ENCODE measurements around the gene SRBD1.
A peak's percentile ranks its signal among the peaks of the same experiment; 100 is the strongest.

Gene SRBD1

GRCh38 chr2:45345331-45346234, 265.5 kb downstream of the SRBD1 start:
- TF ChIP-seq, protein P1, sequence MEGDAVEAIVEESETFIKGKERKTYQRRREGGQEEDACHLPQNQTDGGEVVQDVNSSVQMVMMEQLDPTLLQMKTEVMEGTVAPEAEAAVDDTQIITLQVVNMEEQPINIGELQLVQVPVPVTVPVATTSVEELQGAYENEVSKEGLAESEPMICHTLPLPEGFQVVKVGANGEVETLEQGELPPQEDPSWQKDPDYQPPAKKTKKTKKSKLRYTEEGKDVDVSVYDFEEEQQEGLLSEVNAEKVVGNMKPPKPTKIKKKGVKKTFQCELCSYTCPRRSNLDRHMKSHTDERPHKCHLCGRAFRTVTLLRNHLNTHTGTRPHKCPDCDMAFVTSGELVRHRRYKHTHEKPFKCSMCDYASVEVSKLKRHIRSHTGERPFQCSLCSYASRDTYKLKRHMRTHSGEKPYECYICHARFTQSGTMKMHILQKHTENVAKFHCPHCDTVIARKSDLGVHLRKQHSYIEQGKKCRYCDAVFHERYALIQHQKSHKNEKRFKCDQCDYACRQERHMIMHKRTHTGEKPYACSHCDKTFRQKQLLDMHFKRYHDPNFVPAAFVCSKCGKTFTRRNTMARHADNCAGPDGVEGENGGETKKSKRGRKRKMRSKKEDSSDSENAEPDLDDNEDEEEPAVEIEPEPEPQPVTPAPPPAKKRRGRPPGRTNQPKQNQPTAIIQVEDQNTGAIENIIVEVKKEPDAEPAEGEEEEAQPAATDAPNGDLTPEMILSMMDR (conservative IDR thresholded peaks at IDR 0.05; ENCODE audit: low read depth, low read length) = peak; percentile 5
- H3K4me3 ChIP-seq (ENCODE audit: low read depth, low read length) = no peak overlapping the region
- DNase-seq (ENCODE audit: low read depth) = no peak

- no peak for DNase-seq (ENCODE audit: low read depth)
- TF ChIP-seq, protein P1 (conservative IDR thresholded peaks at IDR 0.05; ENCODE audit: low read depth, low read length) = no peak
- H3K4me3 ChIP-seq (ENCODE audit: low read depth, low read length) = no peak overlapping the region
These were observed 266.6 kb downstream of the SRBD1 start for GRCh38 chr2:45344502-45344901.

DNA sequence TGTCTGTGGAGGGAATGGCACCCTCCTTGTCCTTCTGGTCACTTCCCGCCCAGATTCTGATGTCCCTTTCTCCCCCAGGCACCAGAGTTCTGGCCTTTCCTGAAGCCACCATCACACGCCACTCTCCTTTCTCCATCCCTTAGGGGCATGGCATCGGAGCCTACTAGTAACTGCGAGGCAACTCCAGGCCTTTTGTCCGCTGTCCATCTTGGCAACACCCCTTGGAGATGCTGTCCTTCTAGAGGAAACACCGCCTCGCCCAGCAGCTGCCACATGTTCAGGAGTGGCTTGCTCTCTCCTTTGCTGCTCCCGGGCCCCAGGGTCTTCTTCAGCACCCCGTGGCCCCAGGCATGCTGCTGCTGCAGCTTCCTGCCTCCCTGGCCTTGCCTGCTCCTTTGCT, 267.0 kb downstream of the SRBD1 start:
- no peak for DNase-seq (ENCODE audit: low read depth)
- no peak overlapping the region for H3K4me3 ChIP-seq (ENCODE audit: low read depth, low read length)
- TF ChIP-seq, protein P1 (conservative IDR thresholded peaks at IDR 0.05; ENCODE audit: low read depth, low read length) = no peak

DNA sequence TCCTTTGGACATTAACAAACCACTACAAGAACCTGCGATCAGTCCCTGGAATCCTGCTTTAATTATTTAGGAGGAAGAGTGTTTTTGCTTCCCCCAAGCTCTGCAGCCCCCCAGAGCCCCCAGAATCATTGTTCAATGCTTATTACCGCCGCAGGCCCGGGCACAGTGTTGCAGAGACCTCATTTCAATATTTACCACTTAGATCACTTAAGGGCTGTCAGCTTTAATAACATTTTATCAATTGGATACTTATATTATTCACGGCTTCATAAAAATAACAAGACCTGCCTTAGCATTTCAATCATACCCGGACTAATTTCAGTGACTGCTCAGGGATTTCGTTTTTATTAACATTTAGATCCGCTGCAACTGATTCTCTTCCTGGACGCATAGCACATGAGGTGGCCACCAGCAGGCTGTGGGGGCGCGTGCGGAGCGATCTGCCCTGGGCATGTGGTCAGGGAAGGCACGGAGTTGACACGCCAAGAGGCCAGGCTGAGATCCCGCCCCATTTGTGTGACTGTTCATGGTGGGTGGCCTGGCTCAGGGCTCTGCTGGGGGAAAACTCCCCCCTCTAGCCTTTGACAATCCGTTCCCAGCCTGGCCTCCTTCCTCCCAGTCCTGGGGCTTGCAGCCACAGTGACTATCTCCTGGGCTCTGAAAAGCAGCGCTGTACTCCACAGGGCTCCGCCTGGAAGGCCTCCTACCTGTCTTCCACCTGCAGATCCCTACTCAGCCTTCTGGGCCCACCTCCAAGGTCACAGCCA, 267.6 kb downstream of the SRBD1 start:
- TF ChIP-seq, protein P1 (conservative IDR thresholded peaks at IDR 0.05; ENCODE audit: low read depth, low read length) = no peak
- no peak for DNase-seq (ENCODE audit: low read depth)
- H3K4me3 ChIP-seq (ENCODE audit: low read depth, low read length) = no peak overlapping the region

DNA sequence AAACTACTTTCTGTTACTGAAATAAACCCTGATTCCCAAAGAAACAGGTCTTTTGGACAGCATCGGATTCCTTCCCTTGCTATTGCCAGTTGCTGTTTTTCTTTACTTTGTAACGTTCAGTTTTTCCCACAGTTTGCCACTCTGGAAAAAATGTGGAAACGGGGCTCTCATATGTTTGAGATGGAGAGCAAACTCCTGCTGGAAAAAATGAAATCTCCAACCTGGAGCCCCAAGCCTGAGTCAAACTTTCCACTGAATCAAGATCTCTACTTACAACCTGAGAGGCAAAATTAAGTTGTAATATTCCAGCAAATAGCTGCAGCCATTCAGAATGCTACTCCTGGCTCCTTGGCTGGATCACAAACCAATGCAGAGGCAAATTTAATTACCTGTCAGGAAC, 270.7 kb downstream of the SRBD1 start:
- H3K4me3 ChIP-seq (ENCODE audit: low read depth, low read length) = no peak overlapping the region
- no peak for DNase-seq (ENCODE audit: low read depth)
- TF ChIP-seq, protein P1 (conservative IDR thresholded peaks at IDR 0.05; ENCODE audit: low read depth, low read length) = no peak

DNA sequence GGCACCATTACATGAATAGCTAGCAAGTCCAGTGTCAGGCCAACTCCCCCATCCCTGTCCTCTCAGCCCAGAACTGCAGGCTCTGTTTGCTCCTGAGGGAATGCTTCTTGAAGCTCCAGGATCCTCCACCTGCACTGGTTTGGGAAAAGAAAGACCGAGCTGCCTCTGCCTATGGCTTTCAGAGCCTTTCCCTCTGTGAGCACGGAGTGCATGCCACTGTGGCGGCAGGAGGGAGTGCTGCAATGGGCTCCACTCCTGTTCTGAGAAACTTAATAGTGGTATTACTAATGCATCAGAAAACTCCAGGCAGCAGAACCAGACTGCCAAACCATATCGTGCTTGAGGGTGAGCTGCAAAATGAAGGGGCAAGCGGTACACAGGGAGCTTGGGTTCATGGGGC, 271.8 kb downstream of the SRBD1 start:
- DNase-seq (ENCODE audit: low read depth) = no peak
- TF ChIP-seq, protein P1 (conservative IDR thresholded peaks at IDR 0.05; ENCODE audit: low read depth, low read length) = no peak
- H3K4me3 ChIP-seq (ENCODE audit: low read depth, low read length) = no peak overlapping the region
